KOPT-K1 (cell line): Measurements from ENCODE around the gene LRRC32.

Experiments
- H3K27ac ChIP-seq: fragments of 200-600 bp; sonication (generic); 2 replicates; pipeline ENCODE4 v1.5.1; 2016; ENCODE audit warnings: antibody characterized with exemption, mild to moderate bottlenecking, low read depth, low read length; ENCODE audit not compliant: poor library complexity, severe bottlenecking
- H3K36me3 ChIP-seq: fragments of 200-600 bp; sonication (generic); 2 replicates; pipeline ENCODE4 v1.5.1; 2017; ENCODE audit warnings: antibody characterized with exemption, mild to moderate bottlenecking, low read length, moderate library complexity; ENCODE audit not compliant: insufficient read depth
- H3K9me3 ChIP-seq: fragments of 200-600 bp; sonication (generic); 2 replicates; pipeline ENCODE4 v1.5.1; 2017; ENCODE audit warnings: antibody characterized with exemption, low read length, mild to moderate bottlenecking; ENCODE audit not compliant: insufficient read depth, poor library complexity, severe bottlenecking

LRRC32 gene

GRCh38 chr11:76689313-76690260, 19.0 kb upstream of the LRRC32 start:
- H3K9me3 ChIP-seq, result no peaks in the 10 kb centered on the region

GRCh38 chr11:76688146-76688545, 17.6 kb upstream of the LRRC32 start:
- Histone ChIP-seq H3K9me3 (no peaks in the 10 kb centered on the region), H3K36me3 (no peaks in the 10 kb centered on the region), H3K27ac (no peak overlapping the region)

More at GRCh38 chr11:76689313-76690260, 19.0 kb upstream of the LRRC32 start:
- H3K27ac ChIP-seq, result no peak overlapping the region
- no peaks in the 10 kb centered on the region for H3K36me3 ChIP-seq

GRCh38 chr11:76686261-76687079, 15.9 kb upstream of the LRRC32 start:
- H3K9me3 ChIP-seq, result no peaks in the 10 kb centered on the region
- no peaks in the 10 kb centered on the region for H3K36me3 ChIP-seq
- no peak overlapping the region for H3K27ac ChIP-seq

- Histone ChIP-seq H3K27ac (no peak overlapping the region), H3K9me3 (no peaks in the 10 kb centered on the region)
Observed at GRCh38 chr11:76685831-76686230, 15.3 kb upstream of the LRRC32 start.

GRCh38 chr11:76685237-76685636, 14.7 kb upstream of the LRRC32 start:
- Histone ChIP-seq H3K9me3 (no peaks in the 10 kb centered on the region), H3K27ac (no peak overlapping the region)

More at GRCh38 chr11:76685831-76686230, 15.3 kb upstream of the LRRC32 start:
- no peaks in the 10 kb centered on the region for H3K36me3 ChIP-seq

GRCh38 chr11:76684516-76684915, 14.0 kb upstream of the LRRC32 start:
- Histone ChIP-seq H3K36me3 (no peaks in the 10 kb centered on the region), H3K9me3 (no peaks in the 10 kb centered on the region), H3K27ac (no peak overlapping the region)

More at GRCh38 chr11:76685237-76685636, 14.7 kb upstream of the LRRC32 start:
- H3K36me3 ChIP-seq, result no peaks in the 10 kb centered on the region

GRCh38 chr11:76683161-76684095, 12.9 kb upstream of the LRRC32 start:
- H3K9me3 ChIP-seq, result no peaks in the 10 kb centered on the region
- no peaks in the 10 kb centered on the region for H3K36me3 ChIP-seq
- no peak overlapping the region for H3K27ac ChIP-seq

- H3K9me3 ChIP-seq, result no peaks in the 10 kb centered on the region
- no peaks in the 10 kb centered on the region for H3K36me3 ChIP-seq
- no peak overlapping the region for H3K27ac ChIP-seq
Observed at GRCh38 chr11:76682684-76683083, 12.1 kb upstream of the LRRC32 start.

GRCh38 chr11:76682106-76682505, 11.6 kb upstream of the LRRC32 start:
- Histone ChIP-seq H3K9me3 (no peaks in the 10 kb centered on the region), H3K27ac (no peak overlapping the region), H3K36me3 (no peaks in the 10 kb centered on the region)

- no peaks in the 10 kb centered on the region for H3K36me3 ChIP-seq
- H3K27ac ChIP-seq, result no peak overlapping the region
- H3K9me3 ChIP-seq, result no peaks in the 10 kb centered on the region
Observed at GRCh38 chr11:76680518-76681425, 10.2 kb upstream of the LRRC32 start.

GRCh38 chr11:76678321-76678720, 7.8 kb upstream of the LRRC32 start:
- Histone ChIP-seq H3K27ac (no peak overlapping the region), H3K36me3 (no peaks in the 10 kb centered on the region), H3K9me3 (no peaks in the 10 kb centered on the region)

GRCh38 chr11:76677458-76677765, 6.9 kb upstream of the LRRC32 start:
- Histone ChIP-seq H3K27ac (no peak overlapping the region), H3K36me3 (no peaks in the 10 kb centered on the region), H3K9me3 (no peaks in the 10 kb centered on the region)

GRCh38 chr11:76676636-76677457, 6.3 kb upstream of the LRRC32 start:
- Histone ChIP-seq H3K36me3 (no peaks in the 10 kb centered on the region), H3K9me3 (no peaks in the 10 kb centered on the region), H3K27ac (no peak overlapping the region)
